GM18502 (cell line): ENCODE data around the gene TRNT1.

Experiments
- ATAC-seq: cut with Tn5 transposase; IDR thresholded peaks from one replicate; pipeline ENCODE4 v1.9.1; 2021; ENCODE audit warnings: mild to moderate bottlenecking; ENCODE audit not compliant: unreplicated experiment, poor library complexity

TRNT1 gene

DNA sequence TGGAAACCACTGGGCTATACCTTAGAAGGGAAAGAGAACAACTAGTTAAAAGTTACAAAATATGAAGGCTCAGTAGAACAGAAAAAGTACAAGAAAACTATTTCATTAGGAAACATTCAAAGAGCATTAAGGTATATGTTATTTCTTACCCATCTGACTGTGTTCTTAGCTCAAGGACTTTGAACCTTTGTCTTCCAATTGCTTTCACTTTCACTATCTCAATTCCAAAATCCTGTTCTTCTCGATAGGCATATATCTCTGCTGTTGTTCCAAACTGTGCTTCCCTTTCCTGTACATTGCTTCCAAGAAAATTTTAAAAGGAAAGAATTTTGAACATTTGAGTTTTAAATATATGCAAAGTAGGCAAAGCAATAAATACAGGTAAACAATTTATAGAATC, 45.9 kb downstream of the TRNT1 start:
- ATAC-seq, result no peak

DNA sequence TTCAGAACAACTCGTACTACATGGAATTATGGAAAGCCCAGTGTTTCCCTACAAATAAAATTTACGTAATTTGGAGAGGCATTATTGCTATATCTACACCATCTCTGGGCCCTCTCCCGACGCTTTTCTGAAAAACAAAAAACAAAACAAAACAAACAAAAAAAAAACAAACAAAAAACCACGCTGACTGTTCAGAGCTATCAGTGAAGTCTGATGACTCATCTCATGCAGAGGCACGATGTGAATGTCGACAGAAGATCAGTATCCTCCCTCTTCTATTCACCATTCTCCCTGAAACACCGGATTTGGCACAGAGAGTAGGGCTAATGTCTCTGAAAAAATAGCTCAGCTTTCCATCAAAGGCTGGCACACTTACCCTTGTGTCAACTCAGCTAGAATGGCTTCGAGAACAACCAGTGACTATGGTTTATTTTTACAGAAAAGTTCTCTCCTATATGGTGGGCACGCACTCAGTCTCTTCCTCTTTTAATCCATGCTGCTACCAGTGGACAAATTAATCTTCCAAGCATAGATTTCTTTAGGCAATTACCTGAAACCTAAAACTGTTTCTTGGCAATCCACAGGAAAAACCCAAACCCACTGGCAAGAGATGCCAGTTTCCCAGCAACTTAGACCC, 51.2 kb downstream of the TRNT1 start:
- no peak for ATAC-seq

GRCh38 chr3:3178498-3179328, 52.0 kb downstream of the TRNT1 start:
- ATAC-seq, result peak; percentile 2

- peak; percentile 98 for ATAC-seq
Observed at GRCh38 chr3:3179407-3180094, 52.8 kb downstream of the TRNT1 start, which contains the start of gene CRBN. TSS of gene CRBN (minus strand) at chr3:3179691. CDS start at chr3:3179687, 4 bp downstream.

DNA sequence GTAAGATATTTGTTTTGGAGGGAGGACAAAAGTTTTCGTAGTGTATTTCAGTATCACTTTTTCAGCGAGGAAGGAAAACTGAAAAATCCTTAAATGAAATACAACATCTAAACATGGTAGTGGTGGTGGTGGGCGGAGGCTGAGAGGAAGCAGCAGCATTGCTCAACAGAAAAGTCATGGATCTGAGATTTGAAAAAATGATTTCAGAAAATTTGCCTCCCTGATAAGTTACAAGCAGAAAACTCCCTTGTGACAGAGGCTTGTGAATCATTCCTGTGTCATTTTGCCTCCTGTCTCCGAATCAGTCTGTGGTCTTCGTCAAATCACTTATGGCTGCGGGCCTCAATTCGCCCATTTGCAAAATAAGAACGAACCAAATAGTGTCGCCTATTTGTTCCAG, 53.7 kb downstream of the TRNT1 start:
- ATAC-seq, result no peak

DNA sequence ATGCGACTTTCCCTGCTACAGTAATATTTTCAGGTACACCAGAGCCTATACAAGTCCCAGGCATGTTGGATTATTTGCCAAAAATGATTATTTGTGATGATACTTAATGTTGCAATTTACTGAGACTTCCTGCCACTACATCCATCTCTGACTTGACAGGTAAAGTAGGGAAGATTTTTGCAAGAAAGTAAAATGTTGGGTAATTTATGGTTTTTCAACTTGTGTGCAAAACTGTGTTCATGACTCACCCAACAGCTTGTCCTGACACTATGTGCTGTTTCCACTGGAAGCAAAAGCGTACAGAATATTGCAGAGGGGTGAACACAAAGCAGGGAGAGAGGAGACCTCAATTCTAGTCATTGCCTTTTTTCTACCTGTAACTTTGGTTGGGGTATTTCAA, 58.1 kb downstream of the TRNT1 start:
- no peak for ATAC-seq

DNA sequence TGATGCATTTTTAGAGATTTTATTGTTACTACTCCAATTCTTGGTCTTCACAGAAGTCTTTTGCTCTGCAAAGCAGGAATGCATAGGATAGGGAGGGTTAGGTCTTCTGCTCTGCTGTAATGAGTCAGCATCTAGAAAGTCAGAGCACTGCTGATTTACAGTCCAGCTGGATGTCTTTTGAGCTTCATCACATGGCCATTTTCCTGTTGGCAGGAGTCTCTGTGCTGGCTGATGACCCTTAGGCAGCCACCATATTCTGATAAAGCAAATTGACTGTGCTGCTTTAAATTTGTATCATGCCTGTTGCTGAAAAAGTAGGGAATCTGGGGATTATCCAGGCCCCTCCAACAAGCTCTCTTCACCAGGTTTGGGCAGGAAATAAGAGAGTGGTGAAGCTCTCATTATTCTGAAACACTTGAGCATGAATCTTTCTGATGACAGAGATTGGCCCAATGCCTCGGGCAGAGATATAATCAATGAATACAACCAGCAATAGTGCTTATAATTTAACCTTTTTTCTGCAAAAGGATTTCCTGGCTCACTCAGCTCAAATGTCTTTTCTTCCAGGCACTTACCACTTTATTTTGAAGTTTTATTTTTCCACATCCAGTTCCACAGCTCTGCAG, 62.5 kb downstream of the TRNT1 start:
- ATAC-seq, result no peak

GRCh38 chr3:3189961-3190360, 63.2 kb downstream of the TRNT1 start:
- no peak for ATAC-seq

DNA sequence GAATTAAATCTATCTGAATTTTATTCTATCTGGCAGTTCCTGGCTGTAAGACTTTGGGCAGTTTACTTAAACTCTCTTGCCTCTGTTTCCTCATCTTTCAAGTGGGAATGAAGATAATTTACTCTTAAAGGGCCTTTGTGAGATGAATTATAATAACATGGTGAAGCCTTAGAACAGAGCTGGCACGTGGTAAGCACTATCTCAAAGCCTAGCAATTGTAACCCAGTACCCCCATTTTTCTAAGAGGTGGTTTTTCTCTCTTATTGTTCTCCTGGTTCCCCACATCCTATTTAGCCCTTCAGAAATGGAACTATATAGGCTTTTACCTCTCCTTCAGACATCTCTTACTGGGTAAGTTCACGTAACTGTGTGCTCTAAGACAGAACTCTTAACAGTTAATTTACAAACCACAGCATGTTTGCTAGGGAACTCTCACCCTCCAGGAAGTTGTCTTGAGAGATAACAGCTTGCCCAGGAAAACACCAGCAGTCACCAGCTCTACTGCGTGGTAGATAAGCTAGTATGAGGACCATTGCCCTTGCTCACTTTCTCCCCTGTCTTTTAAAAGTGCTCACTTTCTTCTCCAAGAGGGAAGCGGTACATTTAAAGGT, 65.0 kb downstream of the TRNT1 start:
- ATAC-seq, result no peak

DNA sequence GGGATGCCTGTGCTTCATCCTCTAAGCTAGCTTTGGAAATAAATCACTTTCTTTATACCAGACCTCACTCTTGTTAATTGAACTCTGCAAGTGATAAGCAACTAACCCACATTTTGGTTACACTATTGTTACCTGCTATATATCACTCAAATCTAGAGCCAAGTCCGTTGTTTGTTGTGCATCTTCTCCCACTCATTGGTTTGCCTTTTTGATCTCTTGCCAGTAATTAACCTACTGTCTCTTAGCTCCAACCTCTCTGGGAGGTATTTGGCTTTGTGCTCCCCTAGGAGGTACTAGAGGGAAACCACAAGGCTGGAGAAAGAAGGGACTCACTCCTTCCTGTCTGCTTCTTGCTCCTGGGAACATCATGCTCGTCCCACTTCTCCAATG, 65.5 kb downstream of the TRNT1 start:
- no peak for ATAC-seq

DNA sequence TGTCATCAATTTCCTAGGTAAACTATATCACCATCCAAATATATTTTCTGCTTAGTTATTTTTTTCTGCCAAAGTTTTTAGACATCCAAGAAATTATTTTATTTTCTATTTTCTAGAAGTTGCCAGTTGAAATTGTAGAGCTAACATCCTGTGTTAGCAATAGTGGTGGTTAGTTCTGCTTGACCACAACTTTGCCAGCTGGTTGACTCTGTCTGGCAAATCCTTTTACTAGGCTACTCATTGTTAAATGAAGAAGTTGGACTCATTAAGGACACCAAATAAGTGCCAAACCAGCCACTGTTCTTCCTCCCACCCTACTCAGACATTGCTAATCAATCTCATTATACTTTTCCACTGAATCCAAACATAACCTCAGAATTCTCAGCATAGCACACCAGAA, 68.1 kb downstream of the TRNT1 start:
- ATAC-seq, result no peak

DNA sequence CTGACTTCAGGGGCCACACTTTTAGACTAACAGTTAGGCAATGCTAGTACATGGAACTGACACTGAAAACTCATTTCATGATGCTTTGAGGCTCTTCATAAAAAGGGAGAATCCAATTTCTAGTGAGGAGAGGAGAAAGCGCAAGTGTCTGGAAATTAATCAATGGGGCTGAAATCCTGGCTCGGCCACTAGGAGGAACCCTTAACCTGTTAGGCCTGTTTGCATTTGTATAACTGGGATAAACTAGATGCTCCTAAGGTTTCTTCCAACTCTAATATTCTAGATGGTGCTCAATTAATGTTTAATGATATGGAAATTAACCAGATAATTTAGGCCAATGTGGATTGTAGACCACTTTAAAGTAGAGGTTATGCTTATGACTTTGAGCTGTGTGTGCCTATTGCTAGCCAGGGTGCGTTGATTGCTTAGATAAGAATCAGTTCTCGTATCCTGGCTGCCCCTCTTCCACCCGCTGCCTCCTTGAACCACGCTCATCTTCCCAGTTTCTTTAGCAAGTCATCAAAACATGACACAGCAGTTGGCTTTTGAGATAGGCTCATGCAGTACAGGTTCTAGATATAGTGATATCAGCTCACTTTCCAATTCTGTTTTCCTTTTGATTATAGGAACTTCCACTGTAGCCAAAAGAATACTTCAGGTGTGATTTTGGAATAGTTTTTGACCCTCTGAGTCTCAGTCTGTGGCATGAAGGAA, 69.6 kb downstream of the TRNT1 start:
- ATAC-seq, result no peak
